GM12878 (cell line): Measurements from ENCODE around the gene IL10. TPM values are rescaled to one million over a fixed set of nuclear protein-coding genes. Genes with fewer than 3 reads are reported as not detected.

Experiments
- ATAC-seq: fragments of 200-7000 bp; cut with Tn5 transposase; 3 replicates; pipeline ENCODE4 v1.9.1; 2020; ENCODE audit warnings: mild to moderate bottlenecking, moderate library complexity
- BruUV-seq: library from RNA; stranded (reverse); fragments of 400-500 nt; replicated peaks from 2 replicates; lab custom pipeline; 2021; lab: Mats Ljungman, UMichigan
- CTCF ChIA-PET: fragments of 300-600 bp; sonication (Branson Sonifier 250); formaldehyde crosslinking; extraction: SDS; loops from one replicate; lab custom pipeline; 2021; ENCODE audit warnings: inconsistent platforms; lab: Yijun Ruan, JAX
- POLR2A ChIA-PET: fragments of 350-600 bp; formaldehyde crosslinking; extraction: SDS; loops from one replicate; lab custom pipeline; 2021; ENCODE audit warnings: inconsistent platforms; lab: Charles Lee
- RAD21 ChIA-PET: fragments of 300-600 bp; sonication (Branson Sonifier 250); formaldehyde crosslinking; loops from one replicate; lab custom pipeline; 2023; ENCODE audit warnings: antibody characterized with exemption; ENCODE audit not compliant: unreplicated experiment; lab: Charles Lee
- SMC1A ChIA-PET: fragments of 300-600 bp; sonication (Branson Sonifier 250); formaldehyde crosslinking; loops from one replicate; lab custom pipeline; 2023; ENCODE audit not compliant: unreplicated experiment, uncharacterized antibody; lab: Charles Lee
- DNase-seq: peaks from one replicate; pipeline ENCODE4 v3.0.0-alpha.2; 2011; ENCODE audit warnings: low read depth, low spot score
- FAIRE-seq: peaks from 3 replicates; lab custom pipeline; 2011; peaks lifted over from hg19 to GRCh38; lab: Jason Lieb, UNC
- H2AFZ ChIP-seq: 2 replicates; pipeline ENCODE4 v1.6.0; 2011; ENCODE audit warnings: low read depth, low read length, control low read depth; ENCODE audit not compliant: control insufficient read depth
- H3K27ac ChIP-seq: 2 replicates; pipeline ENCODE4 v1.5.1; 2011; ENCODE audit warnings: control low read depth; ENCODE audit not compliant: control insufficient read depth, insufficient read depth
- H3K27me3 ChIP-seq, 2 experiments: replicated peaks in 1 of 2; 2 replicates each; pipeline versions ENCODE4 v1.6.0 to v1.6.1; 2011; ENCODE audit warnings: low read length in 1 of 2; ENCODE audit not compliant: control insufficient read depth in 2 of 2, insufficient read depth in 2 of 2
- H3K36me3 ChIP-seq, 2 experiments: 2 replicates each; pipeline ENCODE4 v1.5.1; 2011; ENCODE audit warnings: low read length in 1 of 2; ENCODE audit not compliant: control insufficient read depth in 2 of 2, insufficient read depth in 2 of 2
- H3K4me1 ChIP-seq: 2 replicates; pipeline ENCODE4 v1.6.1; 2011; ENCODE audit warnings: mild to moderate bottlenecking, low read length, moderate library complexity, mixed read lengths; ENCODE audit not compliant: control insufficient read depth, insufficient read depth
- H3K4me2 ChIP-seq: 2 replicates; pipeline ENCODE4 v1.6.0; 2011; ENCODE audit warnings: control low read depth; ENCODE audit not compliant: control insufficient read depth, insufficient read depth
- H3K4me3 ChIP-seq: fragments of 200-600 bp; sonication (generic); 2 replicates; pipeline ENCODE4 v1.5.1; 2016
- H3K79me2 ChIP-seq: 2 replicates; pipeline ENCODE4 v1.6.0; 2011; ENCODE audit warnings: low read length; ENCODE audit not compliant: control insufficient read depth, insufficient read depth
- H3K9ac ChIP-seq: 2 replicates; pipeline ENCODE4 v1.8.0; 2011; ENCODE audit warnings: low read length, control low read depth, mixed read lengths; ENCODE audit not compliant: control insufficient read depth, insufficient read depth
- H3K9me3 ChIP-seq: replicated peaks from 3 replicates; pipeline ENCODE4 v1.5.1; 2011; ENCODE audit warnings: mild to moderate bottlenecking, low read length; ENCODE audit not compliant: control insufficient read depth, insufficient read depth
- H4K20me1 ChIP-seq: 2 replicates; pipeline ENCODE4 v1.6.0; 2011; ENCODE audit not compliant: control insufficient read depth, insufficient read depth
- ATF7 ChIP-seq: fragments of 450-650 bp; IDR thresholded peaks from 2 replicates; pipeline ENCODE4 v1.6.1; 2016; ENCODE audit warnings: low read depth, mild to moderate bottlenecking
- EZH2 ChIP-seq: IDR thresholded peaks from 2 replicates; pipeline ENCODE4 v1.6.1; 2012; ENCODE audit warnings: low read depth, mild to moderate bottlenecking, control low read depth, inconsistent platforms, low read length, borderline replicate concordance; ENCODE audit not compliant: control insufficient read depth
- MEF2B ChIP-seq: fragments of 450-650 bp; IDR thresholded peaks from 2 replicates; pipeline ENCODE4 v1.6.1; 2018; ENCODE audit warnings: mild to moderate bottlenecking, moderate library complexity; ENCODE audit not compliant: partially characterized antibody, poor library complexity, severe bottlenecking
- MYC ChIP-seq: IDR thresholded peaks from 2 replicates; pipeline ENCODE4 v1.6.1; 2011; ENCODE audit warnings: mild to moderate bottlenecking, low read length, moderate library complexity, inconsistent platforms; ENCODE audit not compliant: insufficient read depth, insufficient replicate concordance, insufficient read length, severe bottlenecking
- NFIC ChIP-seq: IDR thresholded peaks from 2 replicates; pipeline ENCODE4 v1.6.1; 2012; ENCODE audit warnings: low read depth, mild to moderate bottlenecking, inconsistent platforms, low read length, moderate library complexity
- POLR2AphosphoS2 ChIP-seq: IDR thresholded peaks from 2 replicates; pipeline ENCODE4 v1.6.1; 2011; ENCODE audit warnings: low read depth, mild to moderate bottlenecking, low read length, improper control_type of control experiment, moderate library complexity
- POU2F2 ChIP-seq: IDR thresholded peaks from 3 replicates; pipeline ENCODE4 v1.6.1; 2011; ENCODE audit warnings: low read depth, mild to moderate bottlenecking, low read length, borderline replicate concordance
- RCOR1 ChIP-seq: conservative IDR thresholded peaks from 2 replicates; pipeline ENCODE4 v1.6.1; 2012; ENCODE audit warnings: low read depth, low read length, improper control_type of control experiment
- SIX5 ChIP-seq: IDR thresholded peaks from 2 replicates; pipeline ENCODE4 v1.6.1; 2011; ENCODE audit warnings: mild to moderate bottlenecking, low read depth, low read length, moderate library complexity; ENCODE audit not compliant: severe bottlenecking
- STAT3 ChIP-seq: IDR thresholded peaks from 2 replicates; pipeline ENCODE4 v1.6.1; 2011; ENCODE audit warnings: low read depth, low read length, improper control_type of control experiment
- WGBS: methylation state at CpG from one replicate; pipeline ENCODE4 v1.1.6; 2016; ENCODE audit warnings: low lambda C conversion rate; ENCODE audit not compliant: insufficient replicate concordance, insufficient coverage; ENCODE audit errors: missing lambda C conversion rate; 5-methylcytosine and 5-hydroxymethylcytosine counted together
- in situ Hi-C: fragments of 300-500 bp; cut with MboI; formaldehyde crosslinking; loops from 9 replicates; pipeline ENCODE4 v1.14.3; 2018; ENCODE audit warnings: mixed read lengths
- intact Hi-C: fragments of 100-400 bp; cut with micrococcal nuclease; formaldehyde crosslinking; loops from one replicate; pipeline ENCODE4 v1.14.2; 2022; ENCODE audit not compliant: unreplicated experiment
- polyA plus RNA-seq, 11 experiments: library from polyadenylated mRNA; depleted of rRNA in 4 of 11; unstranded in 6 of 11; stranded (reverse) in 5 of 11; fragments of >200 nt; fragmentation: Nextera tagmentation in 4 of 11; fragmentation: Illumina TruSeq in 1 of 11; extraction: Ambion mirVana in 4 of 11; extraction: Trizol in 1 of 11; gene quantifications; 1 replicate in 1 of 11; 2 replicates in 10 of 11; pipeline versions ENCODE4 v1.2.1 to v1.2.3, GENCODE V29; 2011 to 2016; ENCODE audit warnings: inconsistent platforms in 2 of 11, missing spikeins in 2 of 11, low read depth in 1 of 11
- total RNA-seq, 4 experiments: library from RNA; depleted of rRNA in 3 of 4; stranded (reverse); fragments of >200 nt in 3 of 4; fragmentation: Illumina TruSeq in 1 of 4; extraction: Trizol in 1 of 4; gene quantifications; 2 replicates each; pipeline versions ENCODE4 v1.2.1 to v1.2.3, GENCODE V29; 2013 to 2021
- TF ChIP-seq, protein P1 (sequence below): fragments of 450-650 bp; formaldehyde crosslinking; IDR thresholded peaks from 2 replicates; pipeline ENCODE4 v1.4.0; 2020; ENCODE audit warnings: mild to moderate bottlenecking, moderate library complexity
- TF ChIP-seq, protein P2 (sequence below): fragments of 450-650 bp; IDR thresholded peaks from 2 replicates; pipeline ENCODE4 v1.6.1; 2018; ENCODE audit warnings: mild to moderate bottlenecking, low read depth, moderate library complexity; ENCODE audit not compliant: partially characterized antibody
- TF ChIP-seq, protein P3 (sequence below): IDR thresholded peaks from 2 replicates; pipeline ENCODE4 v1.6.1; 2011; ENCODE audit warnings: borderline replicate concordance, low read depth, mild to moderate bottlenecking, moderate library complexity, mixed read lengths, low read length; ENCODE audit not compliant: insufficient read depth; ENCODE audit errors: extremely low read length

Gene IL10
- total and polyA plus RNA-seq, 10 of the 15 experiments (the other 5 are each of a cell fraction or from before 2014, with no cell fraction given) = 0.34 to 5.0 (median 1.1) TPM

DNA sequence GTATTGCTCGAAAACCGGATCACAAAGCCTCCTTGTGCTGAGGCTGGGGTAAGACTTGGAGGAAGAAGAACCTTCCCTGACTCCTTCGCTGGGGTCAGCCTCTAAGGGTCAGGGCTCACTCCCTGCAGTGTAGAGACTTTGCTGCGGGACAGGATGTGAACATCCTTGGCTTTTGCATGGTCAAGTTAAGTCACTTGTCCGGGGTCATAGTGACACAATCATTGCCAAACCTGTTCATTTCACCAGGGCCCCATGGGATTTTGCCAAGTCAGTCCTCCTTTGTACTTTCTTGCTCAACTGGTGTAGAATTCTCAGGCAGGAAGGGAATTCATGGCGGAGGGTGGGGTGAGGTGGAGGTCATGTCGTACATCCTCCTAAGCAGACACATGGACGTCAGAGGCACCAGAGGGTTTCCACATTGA lies 24.7 kb upstream of the IL10 start (continued):
- TF ChIP-seq RCOR1 = no peak
- TF ChIP-seq POLR2AphosphoS2 = no peak
- TF ChIP-seq, all 136 proteins: peak for 0

DNA sequence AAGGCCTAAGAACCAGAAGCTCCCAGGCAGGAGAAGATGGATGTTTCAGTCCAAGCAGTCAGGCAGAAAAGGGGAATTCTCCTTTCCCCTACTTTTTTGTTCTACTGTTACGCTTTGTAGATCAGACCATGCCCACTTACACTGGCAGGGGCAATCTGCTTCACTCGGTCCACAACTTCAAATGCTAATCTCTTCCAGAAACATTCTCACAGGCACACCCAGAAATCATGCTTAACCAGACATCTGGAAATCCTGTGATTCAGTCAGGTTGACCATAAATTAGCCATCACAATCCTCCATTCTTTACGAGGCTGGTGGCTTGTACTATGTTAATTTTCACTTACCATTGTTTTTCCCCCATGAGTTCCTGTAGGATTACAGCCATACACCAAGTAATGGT lies 23.8 kb upstream of the IL10 start:
- FAIRE-seq = no peak
- in situ Hi-C loops = no loop called here
- intact Hi-C loops = no loop called here
- no peaks in the 10 kb centered on the region for H3K27me3 ChIP-seq
- no peaks in the 10 kb centered on the region for H3K36me3 ChIP-seq
- ATAC-seq = no peak
- RAD21 ChIA-PET = interaction anchor here (1.0 to 2.5 kb wide), 5 partner anchors 25 to 317 kb away, joined by 3 to 50 read pairs (median 6); partner anchors contain the start of genes IL10 and IL19
- H3K4me2 ChIP-seq = no peak overlapping the region
- H3K27ac ChIP-seq = no peak overlapping the region
- peaks cover 42% of the 10 kb centered on the region for H3K4me1 ChIP-seq
- H3K79me2 ChIP-seq = no peaks in the 10 kb centered on the region; the same call in 1 of the 2 replicates
- no peak overlapping the region for H3K4me3 ChIP-seq
- no peak for DNase-seq
- POLR2A ChIA-PET = interaction anchor here (0.6 to 2.6 kb wide), 4 partner anchors 20 to 30 kb away, joined by 3 to 23 read pairs (median 11); partner anchors contain the start of genes IL10 and IL19
- H3K9ac ChIP-seq = no peak overlapping the region
- 99% methylated on average over 3 of the region's 3 CpGs for WGBS
- no TSS peak for BruUV-seq
- CTCF ChIA-PET = interaction anchor here (1.0 to 18.5 kb wide), 8 partner anchors 9 to 186 kb away, joined by 3 to 805 read pairs (median 13); partner anchors contain the start of gene IL19
- no peak overlapping the region for H2AFZ ChIP-seq
- no peaks in the 10 kb centered on the region for H3K9me3 ChIP-seq
- H4K20me1 ChIP-seq = no peaks in the 10 kb centered on the region
- SMC1A ChIA-PET = interaction anchor here (1.1 to 4.6 kb wide), 6 partner anchors 8 to 117 kb away, joined by 3 to 161 read pairs (median 25); partner anchors contain the start of genes IL10 and IL19
- TF ChIP-seq, protein P1, sequence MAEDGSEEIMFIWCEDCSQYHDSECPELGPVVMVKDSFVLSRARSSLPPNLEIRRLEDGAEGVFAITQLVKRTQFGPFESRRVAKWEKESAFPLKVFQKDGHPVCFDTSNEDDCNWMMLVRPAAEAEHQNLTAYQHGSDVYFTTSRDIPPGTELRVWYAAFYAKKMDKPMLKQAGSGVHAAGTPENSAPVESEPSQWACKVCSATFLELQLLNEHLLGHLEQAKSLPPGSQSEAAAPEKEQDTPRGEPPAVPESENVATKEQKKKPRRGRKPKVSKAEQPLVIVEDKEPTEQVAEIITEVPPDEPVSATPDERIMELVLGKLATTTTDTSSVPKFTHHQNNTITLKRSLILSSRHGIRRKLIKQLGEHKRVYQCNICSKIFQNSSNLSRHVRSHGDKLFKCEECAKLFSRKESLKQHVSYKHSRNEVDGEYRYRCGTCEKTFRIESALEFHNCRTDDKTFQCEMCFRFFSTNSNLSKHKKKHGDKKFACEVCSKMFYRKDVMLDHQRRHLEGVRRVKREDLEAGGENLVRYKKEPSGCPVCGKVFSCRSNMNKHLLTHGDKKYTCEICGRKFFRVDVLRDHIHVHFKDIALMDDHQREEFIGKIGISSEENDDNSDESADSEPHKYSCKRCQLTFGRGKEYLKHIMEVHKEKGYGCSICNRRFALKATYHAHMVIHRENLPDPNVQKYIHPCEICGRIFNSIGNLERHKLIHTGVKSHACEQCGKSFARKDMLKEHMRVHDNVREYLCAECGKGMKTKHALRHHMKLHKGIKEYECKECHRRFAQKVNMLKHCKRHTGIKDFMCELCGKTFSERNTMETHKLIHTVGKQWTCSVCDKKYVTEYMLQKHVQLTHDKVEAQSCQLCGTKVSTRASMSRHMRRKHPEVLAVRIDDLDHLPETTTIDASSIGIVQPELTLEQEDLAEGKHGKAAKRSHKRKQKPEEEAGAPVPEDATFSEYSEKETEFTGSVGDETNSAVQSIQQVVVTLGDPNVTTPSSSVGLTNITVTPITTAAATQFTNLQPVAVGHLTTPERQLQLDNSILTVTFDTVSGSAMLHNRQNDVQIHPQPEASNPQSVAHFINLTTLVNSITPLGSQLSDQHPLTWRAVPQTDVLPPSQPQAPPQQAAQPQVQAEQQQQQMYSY (CRISPR knock-in tag) = no peak
- no peak for TF ChIP-seq MEF2B
- no peak for TF ChIP-seq EZH2
- TF ChIP-seq, protein P2, sequence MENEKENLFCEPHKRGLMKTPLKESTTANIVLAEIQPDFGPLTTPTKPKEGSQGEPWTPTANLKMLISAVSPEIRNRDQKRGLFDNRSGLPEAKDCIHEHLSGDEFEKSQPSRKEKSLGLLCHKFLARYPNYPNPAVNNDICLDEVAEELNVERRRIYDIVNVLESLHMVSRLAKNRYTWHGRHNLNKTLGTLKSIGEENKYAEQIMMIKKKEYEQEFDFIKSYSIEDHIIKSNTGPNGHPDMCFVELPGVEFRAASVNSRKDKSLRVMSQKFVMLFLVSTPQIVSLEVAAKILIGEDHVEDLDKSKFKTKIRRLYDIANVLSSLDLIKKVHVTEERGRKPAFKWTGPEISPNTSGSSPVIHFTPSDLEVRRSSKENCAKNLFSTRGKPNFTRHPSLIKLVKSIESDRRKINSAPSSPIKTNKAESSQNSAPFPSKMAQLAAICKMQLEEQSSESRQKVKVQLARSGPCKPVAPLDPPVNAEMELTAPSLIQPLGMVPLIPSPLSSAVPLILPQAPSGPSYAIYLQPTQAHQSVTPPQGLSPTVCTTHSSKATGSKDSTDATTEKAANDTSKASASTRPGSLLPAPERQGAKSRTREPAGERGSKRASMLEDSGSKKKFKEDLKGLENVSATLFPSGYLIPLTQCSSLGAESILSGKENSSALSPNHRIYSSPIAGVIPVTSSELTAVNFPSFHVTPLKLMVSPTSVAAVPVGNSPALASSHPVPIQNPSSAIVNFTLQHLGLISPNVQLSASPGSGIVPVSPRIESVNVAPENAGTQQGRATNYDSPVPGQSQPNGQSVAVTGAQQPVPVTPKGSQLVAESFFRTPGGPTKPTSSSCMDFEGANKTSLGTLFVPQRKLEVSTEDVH = no peak
- TF ChIP-seq POU2F2 = no peak
- no peak for TF ChIP-seq NFIC
- no peak for TF ChIP-seq MYC
- no peak for TF ChIP-seq SIX5
- no peak for TF ChIP-seq STAT3
- TF ChIP-seq, protein P3, sequence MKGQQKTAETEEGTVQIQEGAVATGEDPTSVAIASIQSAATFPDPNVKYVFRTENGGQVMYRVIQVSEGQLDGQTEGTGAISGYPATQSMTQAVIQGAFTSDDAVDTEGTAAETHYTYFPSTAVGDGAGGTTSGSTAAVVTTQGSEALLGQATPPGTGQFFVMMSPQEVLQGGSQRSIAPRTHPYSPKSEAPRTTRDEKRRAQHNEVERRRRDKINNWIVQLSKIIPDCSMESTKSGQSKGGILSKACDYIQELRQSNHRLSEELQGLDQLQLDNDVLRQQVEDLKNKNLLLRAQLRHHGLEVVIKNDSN = no peak
- TF ChIP-seq ATF7 = no peak
- no peak for TF ChIP-seq RCOR1
